Astrocyte (in vitro differentiated cells and primary cell): ENCODE data around the gene LIN7C. TPM values are rescaled to one million over a fixed set of nuclear protein-coding genes. Genes with fewer than 3 reads are reported as not detected.

Source experiments
- DNase-seq: peaks from one replicate; pipeline ENCODE4 v3.0.0-alpha.2; 2010; ENCODE audit warnings: low read depth
- FAIRE-seq: peaks from 2 replicates; lab custom pipeline; 2011; peaks lifted over from hg19 to GRCh38; lab: Jason Lieb, UNC
- H2AFZ ChIP-seq: 2 replicates; pipeline ENCODE4 v1.6.0; 2012; ENCODE audit warnings: low read depth, low read length, inconsistent platforms
- H3K27ac ChIP-seq: 2 replicates; pipeline ENCODE4 v1.5.1; 2011; ENCODE audit warnings: low read depth, low read length, inconsistent platforms
- H3K27me3 ChIP-seq: 2 replicates; pipeline ENCODE4 v1.6.0; 2011; ENCODE audit warnings: low read length, inconsistent platforms; ENCODE audit not compliant: insufficient read depth
- H3K36me3 ChIP-seq: 2 replicates; pipeline ENCODE4 v1.5.1; 2011; ENCODE audit warnings: low read length, inconsistent platforms; ENCODE audit not compliant: insufficient read depth
- H3K4me1 ChIP-seq: 2 replicates; pipeline ENCODE4 v1.5.1; 2011; ENCODE audit warnings: low read length, inconsistent platforms; ENCODE audit not compliant: insufficient read depth
- H3K4me2 ChIP-seq: 2 replicates; pipeline ENCODE4 v1.6.0; 2012; ENCODE audit warnings: low read length, inconsistent platforms
- H3K4me3 ChIP-seq: 2 replicates; pipeline ENCODE4 v1.5.1; 2011; ENCODE audit warnings: low read depth, mild to moderate bottlenecking, low read length, inconsistent platforms; ENCODE audit not compliant: insufficient read depth
- H3K79me2 ChIP-seq: 2 replicates; pipeline ENCODE4 v1.6.0; 2012; ENCODE audit warnings: mild to moderate bottlenecking, low read length, inconsistent platforms; ENCODE audit not compliant: insufficient read depth
- H3K9ac ChIP-seq: 2 replicates; pipeline ENCODE4 v1.6.0; 2012; ENCODE audit warnings: mild to moderate bottlenecking, low read length, inconsistent platforms
- H3K9me3 ChIP-seq: 2 replicates; pipeline ENCODE4 v1.5.1; 2012; ENCODE audit warnings: low read depth, mild to moderate bottlenecking, low read length, inconsistent platforms; ENCODE audit not compliant: insufficient read depth
- H4K20me1 ChIP-seq: 2 replicates; pipeline ENCODE4 v1.6.0; 2012; ENCODE audit warnings: low read length, inconsistent platforms; ENCODE audit not compliant: insufficient read depth
- H3K27ac Mint-ChIP-seq: one replicate; pipeline ENCODE4 v1.8.0; 2021; ENCODE audit warnings: mild to moderate bottlenecking, mixed read lengths; ENCODE audit not compliant: unreplicated experiment
- H3K27me3 Mint-ChIP-seq: one replicate; pipeline ENCODE4 v1.8.0; 2021; ENCODE audit warnings: low read depth, mixed read lengths; ENCODE audit not compliant: unreplicated experiment
- H3K36me3 Mint-ChIP-seq: one replicate; pipeline ENCODE4 v1.8.0; 2021; ENCODE audit warnings: low read depth, mixed read lengths; ENCODE audit not compliant: unreplicated experiment
- H3K4me1 Mint-ChIP-seq: one replicate; pipeline ENCODE4 v1.8.0; 2021; ENCODE audit warnings: low read depth, mixed read lengths; ENCODE audit not compliant: unreplicated experiment
- H3K4me3 Mint-ChIP-seq: one replicate; pipeline ENCODE4 v1.8.0; 2021; ENCODE audit warnings: mild to moderate bottlenecking, moderate library complexity, mixed read lengths; ENCODE audit not compliant: unreplicated experiment
- H3K9me3 Mint-ChIP-seq: one replicate; pipeline ENCODE4 v1.8.0; 2021; ENCODE audit warnings: mild to moderate bottlenecking, mixed read lengths; ENCODE audit not compliant: unreplicated experiment
- CTCF ChIP-seq: IDR thresholded peaks from 2 replicates; pipeline ENCODE4 v1.5.1; 2011; ENCODE audit warnings: low read depth, mild to moderate bottlenecking, inconsistent platforms, low read length, moderate library complexity; ENCODE audit not compliant: insufficient read depth
- EZH2 ChIP-seq: IDR thresholded peaks from 2 replicates; pipeline ENCODE4 v1.6.1; 2012; ENCODE audit warnings: mild to moderate bottlenecking, low read length, inconsistent platforms; ENCODE audit not compliant: insufficient read depth
- total RNA-seq: library from RNA; stranded (reverse); gene quantifications from 2 replicates; pipeline ENCODE4 v1.2.1, GENCODE V29; 2021

The LIN7C gene
- total RNA-seq, 1 donor from 2014 or later, result 38.7 TPM

DNA sequence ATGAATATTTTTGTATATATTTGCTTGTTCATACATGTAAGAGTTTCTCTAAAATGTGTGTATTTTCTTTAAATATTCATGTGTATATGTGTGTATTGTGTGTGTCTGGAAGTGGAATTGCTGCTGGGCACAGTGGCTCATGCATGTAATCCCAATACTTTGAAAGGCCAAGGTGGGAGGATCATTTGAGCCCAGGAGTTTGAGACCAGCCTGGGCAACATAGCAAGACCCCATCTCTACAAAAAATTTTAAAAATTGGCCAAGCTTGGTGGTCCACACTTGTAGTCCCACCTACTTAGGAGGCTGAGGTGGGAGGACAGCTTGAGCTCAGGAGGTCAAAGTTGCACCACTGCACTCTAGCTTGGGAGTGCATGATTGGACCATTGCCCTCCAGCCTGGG is 29.3 kb downstream of the LIN7C start:
- Histone ChIP-seq H3K4me1 (no peaks in the 10 kb centered on the region), H3K27ac (no peak overlapping the region), H3K9ac (no peak overlapping the region), H3K4me2 (no peak overlapping the region), H4K20me1 (no peaks in the 10 kb centered on the region), H2AFZ (no peak overlapping the region), H3K27me3 (no peaks in the 10 kb centered on the region), H3K79me2 (no peaks in the 10 kb centered on the region), H3K4me3 (no peak overlapping the region), H3K36me3 (no peaks in the 10 kb centered on the region), H3K9me3 (no peaks in the 10 kb centered on the region)
- Mint-ChIP-seq H3K9me3 (no peaks in the 10 kb centered on the region), H3K4me3 (no peak overlapping the region), H3K36me3 (no peaks in the 10 kb centered on the region), H3K4me1 (peaks cover 3% of the 10 kb centered on the region), H3K27ac (no peak overlapping the region), H3K27me3 (no peaks in the 10 kb centered on the region)
- TF ChIP-seq CTCF (no peak), EZH2 (no peak)
- FAIRE-seq (no peak), DNase-seq (no peak)

- H3K36me3 ChIP-seq, result no peaks in the 10 kb centered on the region
- Mint-ChIP-seq H3K9me3 (no peaks in the 10 kb centered on the region), H3K27me3 (no peaks in the 10 kb centered on the region), H3K27ac (no peak overlapping the region), H3K36me3 (no peaks in the 10 kb centered on the region), H3K4me3 (no peak overlapping the region), H3K4me1 (no peaks in the 10 kb centered on the region)
- H3K79me2 ChIP-seq, result peaks cover 12% of the 10 kb centered on the region
- H3K9ac ChIP-seq, result no peak overlapping the region
- H3K9me3 ChIP-seq, result no peaks in the 10 kb centered on the region
- H3K4me1 ChIP-seq, result peaks cover 7% of the 10 kb centered on the region
- no peak overlapping the region for H3K4me3 ChIP-seq
- H3K27me3 ChIP-seq, result no peaks in the 10 kb centered on the region
- FAIRE-seq (no peak), DNase-seq (no peak)
- no peak for TF ChIP-seq EZH2
- TF ChIP-seq CTCF, result no peak
- H4K20me1 ChIP-seq, result peaks cover 11% of the 10 kb centered on the region
- no peak overlapping the region for H3K4me2 ChIP-seq
- H3K27ac ChIP-seq, result no peak overlapping the region
- H2AFZ ChIP-seq, result no peak overlapping the region
Observed at GRCh38 chr11:27475622-27476021, 30.9 kb downstream of the LIN7C start.

DNA sequence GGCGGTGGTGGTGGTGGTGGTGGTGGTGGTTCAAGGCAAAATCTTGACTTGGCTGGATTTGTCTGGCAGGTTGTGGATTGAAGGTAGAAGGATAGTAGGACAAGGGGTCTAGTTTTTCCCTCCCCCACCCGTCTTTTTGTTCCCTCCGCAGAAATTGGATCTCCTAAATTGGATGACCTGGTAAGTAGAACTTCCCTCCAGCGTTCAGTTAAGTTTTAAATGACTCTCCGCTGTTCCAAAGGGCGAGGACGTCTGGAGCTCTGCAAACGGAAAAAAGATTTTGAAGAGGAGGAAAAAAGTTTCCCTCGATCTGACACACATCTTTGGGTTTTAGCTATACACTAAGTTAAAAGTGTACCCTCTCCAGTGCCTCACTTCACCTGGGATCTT is 33.6 kb downstream of the LIN7C start:
- peak overlapping the region; percentile 41 for H3K4me3 Mint-ChIP-seq
- no peak for FAIRE-seq
- peak overlapping the region; percentile 23 for H2AFZ ChIP-seq
- TF ChIP-seq EZH2 (no peak), CTCF (no peak)
- H3K27ac ChIP-seq, result no peak overlapping the region
- DNase-seq, result no peak
- no peaks in the 10 kb centered on the region for H3K9me3 Mint-ChIP-seq
- H3K36me3 ChIP-seq, result no peaks in the 10 kb centered on the region
- no peaks in the 10 kb centered on the region for H3K9me3 ChIP-seq
- H3K79me2 ChIP-seq, result peaks cover 38% of the 10 kb centered on the region
- H3K27me3 Mint-ChIP-seq, result no peaks in the 10 kb centered on the region
- peak overlapping the region; percentile 95 for H3K4me2 ChIP-seq
- H3K4me1 Mint-ChIP-seq, result peaks cover 19% of the 10 kb centered on the region
- no peaks in the 10 kb centered on the region for H3K27me3 ChIP-seq
- H4K20me1 ChIP-seq, result peaks cover 30% of the 10 kb centered on the region
- H3K27ac Mint-ChIP-seq, result no peak overlapping the region
- no peak overlapping the region for H3K9ac ChIP-seq
- H3K4me1 ChIP-seq, result peaks cover 29% of the 10 kb centered on the region
- H3K4me3 ChIP-seq, result peak overlapping the region; percentile 79
- H3K36me3 Mint-ChIP-seq, result no peaks in the 10 kb centered on the region
